ENCODE results near the gene LRIG2.

DNA sequence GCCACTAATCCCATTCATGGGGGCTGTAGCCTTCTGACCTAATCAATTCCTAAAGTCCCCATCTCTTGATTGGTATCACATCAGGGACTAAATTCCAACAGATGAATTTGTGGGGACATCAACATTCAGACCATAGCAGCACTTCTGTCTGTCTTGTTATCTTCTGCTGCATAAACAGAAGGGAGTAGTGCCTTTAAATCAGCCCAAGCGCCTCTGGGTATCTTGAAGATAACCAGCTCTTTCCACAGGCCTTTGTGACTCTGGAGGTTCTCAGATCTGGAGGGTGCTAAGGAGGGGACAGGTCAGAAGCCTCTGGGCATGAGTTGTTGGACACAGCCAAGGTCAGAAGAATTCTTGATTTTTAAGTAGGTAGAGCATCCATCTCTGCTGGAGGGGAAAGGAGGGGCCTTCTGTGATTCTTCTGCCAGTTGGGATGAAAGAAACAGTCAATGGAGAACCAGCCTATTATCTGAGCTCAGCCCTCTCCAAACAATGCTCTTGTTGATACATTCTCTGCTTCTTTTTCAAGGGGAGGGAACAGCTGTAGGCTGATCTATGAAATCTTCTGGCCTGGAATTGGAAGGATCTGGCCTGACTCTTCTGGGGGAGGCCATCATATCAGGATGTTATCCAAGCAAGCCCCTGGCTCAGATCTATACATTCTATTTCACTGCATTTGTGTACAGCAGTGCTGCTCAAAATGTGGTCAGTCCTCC is 31.3 kb upstream of the LRIG2 start:
- TF ChIP-seq, protein P1, sequence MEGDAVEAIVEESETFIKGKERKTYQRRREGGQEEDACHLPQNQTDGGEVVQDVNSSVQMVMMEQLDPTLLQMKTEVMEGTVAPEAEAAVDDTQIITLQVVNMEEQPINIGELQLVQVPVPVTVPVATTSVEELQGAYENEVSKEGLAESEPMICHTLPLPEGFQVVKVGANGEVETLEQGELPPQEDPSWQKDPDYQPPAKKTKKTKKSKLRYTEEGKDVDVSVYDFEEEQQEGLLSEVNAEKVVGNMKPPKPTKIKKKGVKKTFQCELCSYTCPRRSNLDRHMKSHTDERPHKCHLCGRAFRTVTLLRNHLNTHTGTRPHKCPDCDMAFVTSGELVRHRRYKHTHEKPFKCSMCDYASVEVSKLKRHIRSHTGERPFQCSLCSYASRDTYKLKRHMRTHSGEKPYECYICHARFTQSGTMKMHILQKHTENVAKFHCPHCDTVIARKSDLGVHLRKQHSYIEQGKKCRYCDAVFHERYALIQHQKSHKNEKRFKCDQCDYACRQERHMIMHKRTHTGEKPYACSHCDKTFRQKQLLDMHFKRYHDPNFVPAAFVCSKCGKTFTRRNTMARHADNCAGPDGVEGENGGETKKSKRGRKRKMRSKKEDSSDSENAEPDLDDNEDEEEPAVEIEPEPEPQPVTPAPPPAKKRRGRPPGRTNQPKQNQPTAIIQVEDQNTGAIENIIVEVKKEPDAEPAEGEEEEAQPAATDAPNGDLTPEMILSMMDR (conservative IDR thresholded peaks at IDR 0.05; ENCODE audit: low read length) = no peak
- TF ChIP-seq EZH2phosphoT487 (IDR thresholded peaks at IDR 0.05; ENCODE audit: borderline replicate concordance) = no peak

Measured in Loucy (cell line).